GM18868 (cell line): ENCODE measurements around the gene DIP2C.

Source experiments
- ATAC-seq: cut with Tn5 transposase; IDR thresholded peaks from one replicate; pipeline ENCODE4 v1.9.1; 2021; ENCODE audit warnings: mild to moderate bottlenecking, moderate library complexity; ENCODE audit not compliant: unreplicated experiment

Gene DIP2C

DNA sequence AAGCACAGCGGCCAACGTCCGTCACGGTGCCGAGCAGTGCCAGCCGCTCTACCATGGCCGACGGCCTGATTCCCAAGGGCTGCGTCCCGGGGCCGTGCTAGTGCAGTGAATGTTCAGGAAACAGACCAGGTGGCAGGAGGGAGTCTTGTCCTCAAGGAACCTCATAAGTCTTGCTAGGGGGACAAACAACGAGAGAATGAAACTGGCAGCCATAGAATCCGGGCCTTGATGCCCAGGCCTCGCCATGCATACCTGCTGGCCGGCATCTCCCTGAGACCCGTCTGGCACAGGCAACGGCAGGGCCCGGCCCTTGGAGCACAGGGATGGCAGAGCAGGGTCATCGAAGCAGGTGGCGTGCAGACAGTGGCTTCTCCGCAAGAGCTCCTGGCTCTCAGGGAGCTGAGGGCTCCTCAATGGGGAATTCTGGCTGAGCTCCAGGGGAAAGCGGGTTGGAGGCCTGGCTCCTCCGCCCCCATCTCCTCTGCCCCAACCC, 58.8 kb downstream of the DIP2C start:
- ATAC-seq: no peak

DNA sequence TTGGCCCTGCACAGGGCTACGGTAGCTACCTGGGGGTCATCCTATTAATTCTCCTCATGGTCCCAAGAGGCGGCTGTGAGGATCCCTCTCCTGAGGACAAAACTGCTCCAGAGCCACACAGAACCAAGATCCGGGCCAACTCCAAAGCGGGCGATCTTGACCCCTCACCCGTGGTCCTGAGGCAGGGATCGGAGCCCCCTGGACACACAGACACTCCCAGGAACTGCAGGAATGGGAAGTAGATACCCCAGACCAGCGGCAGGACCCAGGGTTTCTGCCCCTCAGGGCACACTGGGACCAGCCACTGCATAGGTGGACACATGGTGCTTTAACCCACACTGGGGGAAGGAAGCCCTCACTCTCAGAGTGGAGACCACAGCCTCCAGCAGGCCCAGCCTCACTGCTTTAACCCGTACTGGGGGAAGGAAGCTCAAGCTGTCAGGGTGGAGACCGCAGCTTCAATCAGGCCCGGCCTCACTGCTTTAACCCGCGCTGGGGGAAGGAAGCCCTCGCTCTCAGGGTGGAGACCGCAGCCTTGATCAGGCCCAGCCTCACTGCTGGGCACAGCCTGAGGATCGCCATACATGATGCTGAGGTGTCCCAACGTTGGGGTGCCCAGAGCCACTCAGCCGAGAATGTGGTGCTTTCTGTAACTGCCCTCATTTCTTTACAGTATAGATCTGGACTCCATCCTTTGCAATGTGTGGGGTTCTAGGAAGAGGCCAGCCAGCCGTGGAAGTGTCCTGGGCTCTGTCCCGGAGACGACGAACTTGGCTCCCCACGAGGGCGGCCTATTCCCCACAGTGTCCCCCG, 60.1 kb downstream of the DIP2C start:
- ATAC-seq: no peak

DNA sequence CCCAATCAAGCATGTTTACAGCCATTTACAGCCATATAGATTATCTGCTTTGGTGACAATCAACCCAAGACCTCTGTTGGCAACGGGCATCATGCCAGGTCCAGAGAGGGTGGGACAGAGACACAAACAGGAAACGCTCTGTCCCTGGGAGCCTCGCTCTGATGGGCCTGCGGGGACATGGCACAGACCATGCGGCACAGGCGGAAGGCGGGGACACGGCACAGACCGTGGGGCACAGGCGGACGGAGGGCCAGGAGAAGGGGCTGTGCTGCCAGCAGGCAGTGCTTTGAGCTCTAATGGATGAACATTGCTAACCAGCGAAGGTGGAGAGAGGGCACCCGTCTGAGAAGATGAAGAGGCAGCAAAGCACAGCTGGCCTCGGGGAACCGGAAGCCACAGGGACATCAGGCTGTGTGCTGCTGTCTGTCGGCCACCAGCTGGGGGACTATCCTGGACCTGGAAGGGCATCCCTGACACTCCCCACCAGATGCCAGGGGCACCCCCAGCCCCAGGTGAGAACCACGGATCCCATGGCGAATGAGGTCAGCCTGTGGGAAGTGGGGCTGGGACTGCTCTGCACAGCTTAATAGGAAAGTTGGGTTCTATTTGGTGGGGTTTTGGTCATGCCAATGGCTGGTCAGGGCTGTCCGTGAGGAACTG, 61.0 kb downstream of the DIP2C start:
- no peak for ATAC-seq

- no peak for ATAC-seq
Observed at GRCh38 chr10:627032-627992, 62.2 kb downstream of the DIP2C start.

GRCh38 chr10:625751-626711, 63.4 kb downstream of the DIP2C start:
- ATAC-seq: no peak

DNA sequence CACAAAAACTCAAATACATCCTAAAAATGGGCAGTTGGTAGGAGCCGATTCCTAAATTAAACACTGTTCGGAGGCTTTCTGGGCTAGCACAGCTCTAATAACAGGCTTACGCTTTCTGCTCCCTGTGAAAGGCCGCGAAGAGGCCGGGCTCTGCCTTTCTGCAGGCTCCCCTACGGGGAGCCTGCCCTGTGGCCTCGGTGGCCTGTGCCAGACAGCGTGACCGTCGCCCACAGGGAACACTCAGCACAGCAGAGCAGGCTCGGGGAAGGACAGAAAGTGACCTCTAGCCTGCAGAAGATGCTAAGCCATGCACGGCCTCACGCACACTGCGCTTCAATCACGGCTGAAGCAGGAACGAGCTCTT, 64.2 kb downstream of the DIP2C start:
- ATAC-seq: no peak

DNA sequence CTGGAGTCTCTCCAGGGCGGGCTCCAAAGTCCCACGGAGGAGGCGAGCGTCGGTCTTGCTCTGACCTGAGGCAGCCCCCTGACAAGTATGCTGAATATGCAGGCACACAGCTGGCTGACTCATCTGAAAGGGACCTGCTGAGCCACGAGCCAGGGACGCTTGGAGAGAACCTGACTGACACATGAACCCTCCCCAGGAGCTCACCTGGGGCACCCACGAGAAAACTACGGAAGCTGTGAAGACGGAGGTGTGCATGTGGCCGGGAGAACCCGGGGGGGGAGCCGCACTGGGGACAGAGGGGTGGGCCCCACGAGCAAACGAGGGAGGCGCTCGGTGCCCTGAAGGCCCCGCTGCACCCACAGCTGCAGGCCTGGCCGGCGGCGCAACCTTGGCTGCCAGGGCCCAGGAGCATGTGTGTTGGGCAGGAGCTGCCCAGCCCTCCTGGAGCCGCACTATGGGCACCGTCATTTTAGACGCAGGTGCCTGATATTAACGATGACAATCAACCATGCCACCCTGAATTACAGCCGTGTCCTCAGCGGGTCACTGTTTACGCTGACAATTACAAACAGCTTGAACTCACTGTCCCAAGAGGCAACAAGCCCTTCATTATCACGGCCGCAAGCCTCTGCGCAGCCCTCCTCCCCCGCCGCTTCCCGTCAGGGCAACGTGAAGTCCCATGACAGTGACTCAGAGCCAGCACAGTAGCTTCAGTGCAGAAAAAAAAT, 64.7 kb downstream of the DIP2C start:
- no peak for ATAC-seq

DNA sequence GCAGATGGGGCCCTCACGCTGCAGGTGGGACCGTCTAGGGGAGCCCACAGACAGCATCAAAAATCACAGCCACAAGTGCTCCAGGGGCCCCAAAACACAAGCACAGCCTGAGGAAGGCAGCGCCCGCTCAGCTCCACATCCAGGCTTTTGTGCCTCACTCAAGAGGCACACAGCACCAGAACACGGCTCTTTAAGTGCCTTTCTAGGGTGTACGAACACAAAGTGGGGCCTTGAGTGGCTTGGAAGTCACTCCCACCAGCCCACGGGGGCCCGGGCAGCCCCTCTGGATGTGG, 65.2 kb downstream of the DIP2C start:
- no peak for ATAC-seq

DNA sequence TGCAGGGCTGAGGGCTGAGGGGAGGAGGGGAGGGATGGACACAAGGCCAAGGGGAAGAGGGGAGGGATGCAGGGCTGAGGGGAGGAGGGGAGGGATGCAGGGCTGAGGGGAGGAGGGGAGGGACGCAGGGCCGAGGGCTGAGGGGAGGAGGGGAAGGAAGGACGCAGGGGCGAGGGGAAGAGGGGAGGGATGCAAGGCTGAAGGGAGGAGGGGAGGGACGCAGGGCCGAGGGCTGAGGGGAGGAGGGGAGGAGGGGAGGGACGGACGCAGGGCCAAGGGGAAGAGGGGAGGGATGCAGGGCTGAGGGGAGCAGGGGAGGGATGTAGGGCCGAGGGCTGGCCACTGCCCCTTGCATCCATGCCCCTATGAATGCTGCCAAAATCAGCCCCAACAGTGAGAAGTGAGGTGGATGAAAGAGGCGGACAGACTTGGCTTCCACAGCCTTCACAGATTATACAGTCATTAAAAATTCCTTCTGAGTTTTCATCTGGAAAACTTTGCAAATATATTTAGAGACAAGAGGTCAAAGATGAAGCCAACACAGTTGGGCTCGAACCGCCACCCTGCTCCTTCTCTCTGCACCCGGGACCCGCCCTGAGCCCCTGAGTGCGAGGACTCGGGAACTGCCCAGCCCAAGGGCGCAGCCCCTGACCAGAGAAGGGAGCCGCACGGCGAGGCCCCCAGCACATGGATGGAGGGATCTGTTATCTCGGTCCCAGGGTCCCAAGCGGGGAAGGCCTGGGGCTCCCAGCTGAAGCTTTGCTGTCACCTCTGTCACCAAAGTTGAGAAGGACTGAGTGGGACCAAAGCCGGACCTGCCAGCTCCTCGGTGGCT, 65.8 kb downstream of the DIP2C start:
- no peak for ATAC-seq

- no peak for ATAC-seq
Observed at GRCh38 chr10:623014-623413, 66.5 kb downstream of the DIP2C start.

DNA sequence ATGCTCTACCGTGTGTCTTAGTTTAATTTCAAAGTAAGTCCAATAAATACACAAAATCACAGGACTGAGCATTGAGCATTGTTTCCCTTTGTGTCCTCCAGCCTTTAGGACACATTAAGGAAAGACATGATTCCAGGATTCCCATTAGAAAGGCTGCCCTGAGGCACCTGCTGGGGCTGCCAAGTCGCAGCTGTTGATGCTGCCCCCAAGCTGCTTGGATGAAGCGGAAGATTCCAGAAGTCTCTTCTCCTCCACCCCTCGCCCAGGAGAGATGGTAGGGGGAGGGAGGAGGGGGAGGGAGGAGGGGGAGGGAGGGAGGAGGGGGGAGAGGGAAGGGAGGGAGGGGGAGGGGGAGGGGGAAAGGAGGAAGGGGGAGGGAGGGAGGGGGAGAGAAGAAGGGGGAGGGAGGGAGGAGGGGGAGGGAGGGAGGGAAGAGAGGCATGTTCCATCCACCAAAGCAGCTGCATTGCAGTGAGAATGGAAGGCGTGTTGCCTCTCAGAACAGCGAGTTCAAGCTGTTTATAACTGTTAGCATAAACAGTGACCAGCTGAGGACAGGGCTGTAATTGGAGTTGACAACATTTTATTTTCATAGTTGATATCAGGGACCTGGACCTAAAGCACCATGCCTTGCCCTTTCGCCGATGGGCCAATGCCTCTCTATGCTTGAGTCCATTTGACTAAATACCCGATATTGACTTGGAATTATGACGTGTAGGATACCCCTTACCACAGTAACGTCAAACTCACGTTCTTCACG, 67.3 kb downstream of the DIP2C start:
- no peak for ATAC-seq

DNA sequence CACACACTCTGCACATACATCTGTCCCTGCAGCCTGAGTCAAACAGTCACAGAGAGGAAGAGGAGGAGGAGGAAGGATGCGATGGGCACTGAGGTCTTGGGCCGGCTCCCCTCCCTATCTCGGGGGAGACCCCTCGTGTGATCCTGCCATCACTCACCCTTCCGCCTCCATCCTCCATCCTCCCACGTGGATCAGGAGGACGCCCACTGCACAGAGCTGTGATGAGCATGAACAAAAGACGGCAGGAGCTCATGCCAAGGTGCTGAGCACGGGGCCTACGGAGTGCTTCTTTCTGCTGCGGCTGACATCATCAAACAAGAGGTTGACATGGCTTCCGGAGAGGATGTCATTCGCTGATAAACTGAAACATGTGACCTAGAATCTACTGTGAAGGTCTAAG, 68.0 kb downstream of the DIP2C start:
- ATAC-seq: no peak

DNA sequence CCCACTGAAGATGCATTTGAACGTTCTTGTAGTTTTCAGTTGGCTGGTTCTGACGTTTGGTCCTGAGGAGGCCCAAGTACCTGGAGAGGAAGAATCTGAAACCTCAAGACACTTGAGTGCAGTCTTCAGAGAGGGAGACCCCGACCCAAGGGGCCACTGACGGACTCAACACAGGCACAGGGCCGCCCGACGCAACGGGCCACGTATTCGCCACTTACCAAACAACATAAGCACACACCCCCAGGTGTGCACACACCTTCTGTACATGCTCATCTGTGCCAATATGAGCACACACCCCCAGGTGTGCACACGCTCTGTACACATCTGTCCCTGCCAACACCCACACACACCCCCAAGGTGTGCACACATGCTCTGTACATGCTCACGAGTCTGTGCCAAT, 68.5 kb downstream of the DIP2C start:
- ATAC-seq: no peak

DNA sequence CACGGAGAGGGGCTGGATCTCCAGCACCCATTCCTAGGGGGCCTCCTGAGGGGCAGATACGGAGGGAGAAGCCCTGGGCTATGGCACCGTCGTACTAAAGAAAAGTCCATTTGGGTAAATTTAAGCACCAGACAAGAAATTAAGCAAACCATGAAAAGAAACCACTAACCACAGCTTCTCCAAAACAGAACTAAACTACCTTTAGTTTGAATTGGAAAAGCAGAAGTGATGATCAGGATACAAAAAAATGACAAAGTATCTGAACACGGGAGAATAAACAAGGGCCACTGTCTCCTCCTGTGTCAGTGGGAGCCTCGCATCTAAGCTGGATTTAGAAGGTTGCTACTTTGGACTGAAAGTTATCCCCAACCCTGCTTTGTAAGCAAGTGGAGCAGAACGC, 69.1 kb downstream of the DIP2C start:
- ATAC-seq: no peak

GRCh38 chr10:619710-620109, 69.8 kb downstream of the DIP2C start:
- no peak for ATAC-seq

DNA sequence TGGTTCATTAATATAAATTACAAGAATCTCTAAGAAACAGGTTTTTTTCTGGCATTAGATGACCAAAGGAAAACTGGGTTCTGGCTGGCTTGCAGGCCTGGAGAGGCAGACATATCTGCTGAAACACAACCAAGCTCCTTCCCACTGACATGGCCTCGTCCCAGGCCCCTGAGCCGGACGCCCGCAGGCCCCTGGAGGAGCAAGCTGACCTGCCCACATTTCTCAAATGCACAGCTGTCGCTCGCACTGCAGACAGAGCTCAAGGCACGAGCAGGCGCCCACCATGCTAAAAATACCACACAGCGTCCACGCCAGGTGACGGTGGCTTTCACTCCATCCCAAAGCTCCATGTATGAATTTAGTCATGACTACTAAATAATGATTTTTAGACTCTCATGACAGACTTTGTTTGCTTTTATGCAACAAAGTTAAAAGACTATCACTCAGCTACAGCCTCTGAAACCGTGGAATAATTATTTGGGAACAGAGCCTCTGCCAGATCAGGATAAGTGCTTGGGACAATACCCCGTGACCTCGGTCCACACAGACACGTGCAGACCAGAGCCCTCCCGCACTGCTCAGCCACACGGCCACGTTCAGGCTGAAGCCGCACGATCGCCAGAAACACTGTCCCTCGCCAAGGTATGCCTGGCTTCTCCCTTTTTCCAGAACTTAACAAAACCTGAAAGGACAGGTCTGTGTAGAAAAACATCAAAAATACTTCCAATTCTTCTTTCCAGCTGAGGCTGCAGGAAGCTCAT, 71.1 kb downstream of the DIP2C start:
- ATAC-seq: no peak

- ATAC-seq: no peak
Observed at GRCh38 chr10:617471-617870, 72.0 kb downstream of the DIP2C start.
